Caco-2 (cell line): ENCODE results near the gene NXPH4. TPM values are rescaled to one million over a fixed set of nuclear protein-coding genes. Genes with fewer than 3 reads are reported as not detected.

Experiments
- BruUV-seq: library from RNA; stranded (reverse); fragments of 400-500 nt; replicated peaks from 2 replicates; lab custom pipeline; 2021; lab: Mats Ljungman, UMichigan
- CTCF ChIA-PET: fragments of 300-600 bp; sonication (Branson Sonifier 250); formaldehyde crosslinking; loops from one replicate; lab custom pipeline; 2022; ENCODE audit warnings: antibody characterized with exemption; lab: Charles Lee
- POLR2A ChIA-PET: fragments of 300-600 bp; sonication (Branson Sonifier 250); formaldehyde crosslinking; loops from one replicate; lab custom pipeline; 2022; ENCODE audit warnings: antibody characterized with exemption; lab: Charles Lee
- DNase-seq, 2 experiments: peaks; one replicate each; pipeline versions ENCODE4 v3.0.0 to v3.0.0-alpha.2; 2020 to 2022
- H3K27me3 ChIP-seq: replicated peaks from 2 replicates; pipeline ENCODE4 v1.6.0; 2011; ENCODE audit warnings: low read length; ENCODE audit not compliant: control insufficient read depth, insufficient read depth
- H3K36me3 ChIP-seq: 2 replicates; pipeline ENCODE4 v1.5.1; 2011; ENCODE audit warnings: low read length; ENCODE audit not compliant: control insufficient read depth, insufficient read depth
- H3K4me1 ChIP-seq: fragments of 250-450 bp; sonication (Bioruptor Pico); 2 replicates; pipeline ENCODE4 v1.5.1; 2020; ENCODE audit warnings: mild to moderate bottlenecking
- H3K4me3 ChIP-seq: 2 replicates; pipeline ENCODE4 v1.5.1; 2011; ENCODE audit warnings: low read depth, mild to moderate bottlenecking, control low read depth, low read length
- H3K9me3 ChIP-seq: fragments of 250-450 bp; sonication (Bioruptor Pico); 2 replicates; pipeline ENCODE4 v1.5.1; 2020; ENCODE audit warnings: mild to moderate bottlenecking, moderate library complexity
- H3K27ac Mint-ChIP-seq: one replicate; pipeline ENCODE4 v1.8.0; 2022; ENCODE audit warnings: mixed read lengths; ENCODE audit not compliant: unreplicated experiment
- H3K27me3 Mint-ChIP-seq: one replicate; pipeline ENCODE4 v1.8.0; 2022; ENCODE audit warnings: mixed read lengths; ENCODE audit not compliant: insufficient read depth, unreplicated experiment
- H3K36me3 Mint-ChIP-seq: one replicate; pipeline ENCODE4 v1.8.0; 2022; ENCODE audit warnings: mild to moderate bottlenecking, mixed read lengths; ENCODE audit not compliant: insufficient read depth, unreplicated experiment
- H3K4me1 Mint-ChIP-seq: one replicate; pipeline ENCODE4 v1.8.0; 2022; ENCODE audit warnings: low read depth, mixed read lengths; ENCODE audit not compliant: unreplicated experiment
- H3K4me3 Mint-ChIP-seq: one replicate; pipeline ENCODE4 v1.8.0; 2022; ENCODE audit warnings: mild to moderate bottlenecking, moderate library complexity, mixed read lengths; ENCODE audit not compliant: unreplicated experiment
- H3K9me3 Mint-ChIP-seq: one replicate; pipeline ENCODE4 v1.8.0; 2022; ENCODE audit warnings: mixed read lengths; ENCODE audit not compliant: unreplicated experiment
- CTCF ChIP-seq, 2 experiments: fragments of 200-600 bp in 1 of 2; IDR thresholded peaks; 1 replicate in 1 of 2; 2 replicates in 1 of 2; pipeline versions ENCODE4 v1.5.1 to v1.8.0; 2011 to 2022; ENCODE audit warnings: antibody characterized with exemption in 1 of 2, control low read depth in 1 of 2, inconsistent platforms in 1 of 2, low read depth in 1 of 2, low read length in 1 of 2, mild to moderate bottlenecking in 1 of 2, moderate library complexity in 1 of 2; ENCODE audit not compliant: insufficient read depth in 1 of 2, severe bottlenecking in 1 of 2, unreplicated experiment in 1 of 2
- intact Hi-C: fragments of 100-400 bp; cut with micrococcal nuclease; formaldehyde crosslinking; loops from one replicate; pipeline ENCODE4 v1.10.0; 2022; ENCODE audit not compliant: unreplicated experiment
- total RNA-seq: library from RNA; stranded (reverse); gene quantifications from 2 replicates; pipeline ENCODE4 v1.2.3, GENCODE V29; 2022

NXPH4 gene
- total RNA-seq, 1 experiment from 2014 or later = 10.0 TPM

DNA sequence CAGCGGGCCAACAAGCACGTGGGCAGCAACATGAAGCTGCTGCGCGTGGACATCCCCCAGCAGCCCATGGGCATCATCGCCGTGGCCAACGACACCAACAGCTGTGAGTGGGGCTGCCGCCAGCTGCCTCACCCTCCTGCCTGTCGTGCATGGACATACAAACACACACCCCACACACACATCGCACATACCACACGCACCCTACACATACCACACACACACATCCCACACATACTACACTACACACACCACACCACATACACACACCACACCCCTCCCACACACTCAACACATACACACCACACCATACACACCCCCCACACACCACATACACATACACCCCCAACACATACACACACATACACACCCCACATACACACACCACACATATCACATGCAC, 25.2 kb upstream of the NXPH4 start:
- H3K9me3 Mint-ChIP-seq = no peaks in the 10 kb centered on the region
- no peaks in the 10 kb centered on the region for H3K9me3 ChIP-seq
- DNase-seq = no peak
- no peaks in the 10 kb centered on the region for H3K4me1 ChIP-seq
- no peak overlapping the region for H3K4me3 Mint-ChIP-seq
- no TSS peak for BruUV-seq
- H3K36me3 Mint-ChIP-seq = peaks cover 46% of the 10 kb centered on the region
- intact Hi-C loops = no loop called here
- ChIA-PET CTCF (interaction anchor here (1.0 kb wide), 1 partner anchor 16 kb away, joined by 3 read pairs; no protein-coding TSS in a partner anchor), POLR2A (no interaction called here)
- H3K27me3 ChIP-seq = no peaks in the 10 kb centered on the region
- H3K4me3 ChIP-seq = no peak overlapping the region
- no peak for TF ChIP-seq CTCF (IDR thresholded peaks at IDR 0.05; ENCODE audit: insufficient read depth in 1 of 2, low read depth in 1 of 2, low read length in 1 of 2, severe bottlenecking in 1 of 2, unreplicated experiment in 1 of 2)
- peaks cover 8% of the 10 kb centered on the region for H3K36me3 ChIP-seq
- no peaks in the 10 kb centered on the region for H3K4me1 Mint-ChIP-seq
- H3K27me3 Mint-ChIP-seq = no peaks in the 10 kb centered on the region
- H3K27ac Mint-ChIP-seq = no peak overlapping the region

GRCh38 chr12:57192920-57193319, 23.7 kb upstream of the NXPH4 start:
- no peak for TF ChIP-seq CTCF (IDR thresholded peaks at IDR 0.05; ENCODE audit: insufficient read depth in 1 of 2, low read depth in 1 of 2, low read length in 1 of 2, severe bottlenecking in 1 of 2, unreplicated experiment in 1 of 2)
- H3K36me3 ChIP-seq = peaks cover 6% of the 10 kb centered on the region
- intact Hi-C loops = no loop called here
- Mint-ChIP-seq H3K4me1 (no peaks in the 10 kb centered on the region), H3K4me3 (no peak overlapping the region), H3K36me3 (peaks cover 35% of the 10 kb centered on the region), H3K27me3 (no peaks in the 10 kb centered on the region), H3K9me3 (no peaks in the 10 kb centered on the region), H3K27ac (no peak overlapping the region)
- DNase-seq = no peak
- no peaks in the 10 kb centered on the region for H3K9me3 ChIP-seq
- H3K4me3 ChIP-seq = no peak overlapping the region
- H3K27me3 ChIP-seq = no peaks in the 10 kb centered on the region
- H3K4me1 ChIP-seq = no peaks in the 10 kb centered on the region
- CTCF ChIA-PET = interaction anchor here (0.6 kb wide), 1 partner anchor 70 kb away, joined by 3 read pairs; no protein-coding TSS in a partner anchor
- no TSS peak for BruUV-seq
- POLR2A ChIA-PET = no interaction called here

GRCh38 chr12:57193706-57194245, 22.8 kb upstream of the NXPH4 start:
- H3K27me3 ChIP-seq = no peaks in the 10 kb centered on the region
- no peak for DNase-seq
- CTCF ChIA-PET = interaction anchor here (1.6 kb wide), 1 partner anchor 69 kb away, joined by 3 read pairs; no protein-coding TSS in a partner anchor
- Mint-ChIP-seq H3K9me3 (no peaks in the 10 kb centered on the region), H3K27me3 (no peaks in the 10 kb centered on the region), H3K36me3 (peaks cover 29% of the 10 kb centered on the region), H3K4me3 (no peak overlapping the region), H3K4me1 (no peaks in the 10 kb centered on the region), H3K27ac (no peak overlapping the region)
- no peaks in the 10 kb centered on the region for H3K9me3 ChIP-seq
- no TSS peak for BruUV-seq
- POLR2A ChIA-PET = no interaction called here
- TF ChIP-seq CTCF (IDR thresholded peaks at IDR 0.05; ENCODE audit: insufficient read depth in 1 of 2, low read depth in 1 of 2, low read length in 1 of 2, severe bottlenecking in 1 of 2, unreplicated experiment in 1 of 2) = no peak
- intact Hi-C loops = no loop called here
- no peak overlapping the region for H3K4me3 ChIP-seq
- H3K36me3 ChIP-seq = peaks cover 8% of the 10 kb centered on the region
- no peaks in the 10 kb centered on the region for H3K4me1 ChIP-seq
